Smooth muscle cell (in vitro differentiated cells): Measurements from ENCODE around the gene PRLR. TPM values are rescaled to one million over a fixed set of nuclear protein-coding genes. Genes with fewer than 3 reads are reported as not detected.

Source experiments
- DNase-seq: peaks from one replicate; lab custom pipeline; 2025; ENCODE audit not compliant: unreplicated experiment; lab: John Stamatoyannopoulos, UW
- H2AFZ ChIP-seq: fragments of 200-600 bp; sonication (generic); 2 replicates; pipeline ENCODE4 v1.6.0; 2016; ENCODE audit warnings: antibody characterized with exemption, low read depth, mild to moderate bottlenecking
- H3F3A ChIP-seq: fragments of 200-600 bp; sonication (generic); 2 replicates; pipeline ENCODE4 v1.6.0; 2017; ENCODE audit warnings: antibody characterized with exemption, low read depth
- H3K27ac ChIP-seq: fragments of 200-600 bp; sonication (generic); 2 replicates; pipeline ENCODE4 v1.5.1; 2016; ENCODE audit warnings: low read depth, mild to moderate bottlenecking
- H3K27me3 ChIP-seq: fragments of 200-600 bp; sonication (generic); 2 replicates; pipeline ENCODE4 v1.6.1; 2016; ENCODE audit warnings: low read depth, mild to moderate bottlenecking
- H3K36me3 ChIP-seq: fragments of 200-600 bp; sonication (generic); 2 replicates; pipeline ENCODE4 v1.5.1; 2016; ENCODE audit warnings: low read depth
- H3K4me1 ChIP-seq: fragments of 200-600 bp; sonication (generic); 2 replicates; pipeline ENCODE4 v1.5.1; 2016; ENCODE audit warnings: low read depth
- H3K4me2 ChIP-seq: fragments of 200-600 bp; sonication (generic); 2 replicates; pipeline ENCODE4 v1.6.0; 2016; ENCODE audit warnings: mild to moderate bottlenecking
- H3K4me3 ChIP-seq: fragments of 200-600 bp; sonication (generic); 2 replicates; pipeline ENCODE4 v1.5.1; 2016; ENCODE audit warnings: mild to moderate bottlenecking
- H3K79me2 ChIP-seq: fragments of 200-600 bp; sonication (generic); 2 replicates; pipeline ENCODE4 v1.6.0; 2016; ENCODE audit warnings: low read depth, mild to moderate bottlenecking
- H3K9ac ChIP-seq: fragments of 200-600 bp; sonication (generic); 2 replicates; pipeline ENCODE4 v1.6.0; 2016; ENCODE audit warnings: low read depth
- H3K9me3 ChIP-seq: fragments of 200-600 bp; sonication (generic); replicated peaks from 2 replicates; pipeline ENCODE4 v1.5.1; 2016; ENCODE audit warnings: low read depth
- H4K20me1 ChIP-seq: fragments of 200-600 bp; sonication (generic); 2 replicates; pipeline ENCODE4 v1.6.0; 2016; ENCODE audit warnings: low read depth
- WGBS: methylation state at CpG from one replicate; pipeline ENCODE4 v1.1.7; 2016; ENCODE audit warnings: low lambda C conversion rate; 5-methylcytosine and 5-hydroxymethylcytosine counted together
- polyA plus RNA-seq: library from polyadenylated mRNA; unstranded; fragments of >200 nt; fragmentation: Nextera tagmentation; extraction: Ambion mirVana; gene quantifications from 2 replicates; pipeline ENCODE4 v1.2.1, GENCODE V29; 2016
- total RNA-seq: library from RNA; depleted of rRNA; stranded (reverse); fragments of >200 nt; gene quantifications from 2 replicates; pipeline ENCODE4 v1.2.3, GENCODE V29; 2014
- TF ChIP-seq, protein P1 (sequence below): fragments of 200-600 bp; sonication (generic); IDR thresholded peaks from 2 replicates; pipeline ENCODE4 v1.5.1; 2017; ENCODE audit warnings: borderline replicate concordance, mild to moderate bottlenecking, antibody characterized with exemption; ENCODE audit not compliant: insufficient read depth, poor library complexity, severe bottlenecking

The PRLR gene
- total and polyA plus RNA-seq, 2 experiments from 2014 or later, result 2.3 to 47.4 TPM

DNA sequence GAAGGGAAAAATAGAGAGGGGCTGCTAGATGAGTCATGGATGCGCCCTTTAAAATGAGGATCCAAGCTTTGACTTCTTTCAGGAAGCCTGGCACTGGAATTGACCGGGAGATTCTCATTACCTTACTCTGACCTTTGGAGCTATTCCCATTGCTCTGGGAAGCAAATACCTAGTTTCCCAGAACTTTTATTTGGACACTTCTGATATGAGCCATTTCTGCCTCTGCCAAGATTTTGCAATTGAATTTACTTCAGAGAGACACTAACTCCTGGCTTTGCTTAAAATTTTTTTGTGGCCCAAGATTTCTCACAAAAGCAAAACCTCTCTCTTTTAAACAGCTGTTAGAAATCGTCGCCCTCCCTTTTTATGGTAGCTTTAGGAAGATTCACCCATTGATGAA is 166.9 kb downstream of the PRLR start:
- Histone ChIP-seq H3K4me2 (no peak overlapping the region), H3K9me3 (no peaks in the 10 kb centered on the region), H3F3A (no peaks in the 10 kb centered on the region), H3K27ac (no peak overlapping the region), H4K20me1 (no peaks in the 10 kb centered on the region), H3K4me1 (no peaks in the 10 kb centered on the region), H3K9ac (no peak overlapping the region), H3K36me3 (no peaks in the 10 kb centered on the region), H3K4me3 (no peak overlapping the region), H3K79me2 (no peaks in the 10 kb centered on the region), H2AFZ (no peak overlapping the region), H3K27me3 (no peaks in the 10 kb centered on the region)
- WGBS, result 95% methylated on average over 4 of the region's 4 CpGs
- no peak for DNase-seq
- TF ChIP-seq, protein P1, sequence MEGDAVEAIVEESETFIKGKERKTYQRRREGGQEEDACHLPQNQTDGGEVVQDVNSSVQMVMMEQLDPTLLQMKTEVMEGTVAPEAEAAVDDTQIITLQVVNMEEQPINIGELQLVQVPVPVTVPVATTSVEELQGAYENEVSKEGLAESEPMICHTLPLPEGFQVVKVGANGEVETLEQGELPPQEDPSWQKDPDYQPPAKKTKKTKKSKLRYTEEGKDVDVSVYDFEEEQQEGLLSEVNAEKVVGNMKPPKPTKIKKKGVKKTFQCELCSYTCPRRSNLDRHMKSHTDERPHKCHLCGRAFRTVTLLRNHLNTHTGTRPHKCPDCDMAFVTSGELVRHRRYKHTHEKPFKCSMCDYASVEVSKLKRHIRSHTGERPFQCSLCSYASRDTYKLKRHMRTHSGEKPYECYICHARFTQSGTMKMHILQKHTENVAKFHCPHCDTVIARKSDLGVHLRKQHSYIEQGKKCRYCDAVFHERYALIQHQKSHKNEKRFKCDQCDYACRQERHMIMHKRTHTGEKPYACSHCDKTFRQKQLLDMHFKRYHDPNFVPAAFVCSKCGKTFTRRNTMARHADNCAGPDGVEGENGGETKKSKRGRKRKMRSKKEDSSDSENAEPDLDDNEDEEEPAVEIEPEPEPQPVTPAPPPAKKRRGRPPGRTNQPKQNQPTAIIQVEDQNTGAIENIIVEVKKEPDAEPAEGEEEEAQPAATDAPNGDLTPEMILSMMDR, result no peak

DNA sequence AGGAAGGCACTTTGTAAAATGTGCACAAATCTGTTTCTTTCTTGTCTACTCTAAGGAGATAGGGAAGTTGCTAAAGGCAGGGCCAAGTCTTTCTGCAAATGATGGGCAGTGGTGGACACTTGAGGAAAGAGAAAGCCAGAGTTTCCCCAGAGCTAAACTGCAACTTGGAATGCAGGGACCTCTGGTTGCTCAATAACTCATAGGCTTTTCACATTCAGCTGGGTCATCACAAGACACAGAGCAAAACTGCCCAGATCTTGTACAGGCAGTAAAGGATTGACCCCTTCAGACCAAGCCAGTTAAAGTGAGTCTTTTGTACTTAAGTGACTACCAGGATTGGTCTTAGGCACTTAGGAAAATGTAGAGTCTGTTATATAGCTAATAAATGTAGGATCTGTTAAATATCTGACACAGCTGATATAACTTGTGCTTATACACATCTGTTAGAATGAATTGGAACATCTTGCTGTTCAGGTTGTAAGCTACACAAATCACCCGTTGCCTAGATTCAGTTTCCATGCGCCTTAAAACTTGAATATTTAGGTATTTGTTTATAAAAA is 169.0 kb downstream of the PRLR start:
- 81% methylated on average over 2 of the region's 2 CpGs for WGBS
- no peak overlapping the region for H3K27ac ChIP-seq

DNA sequence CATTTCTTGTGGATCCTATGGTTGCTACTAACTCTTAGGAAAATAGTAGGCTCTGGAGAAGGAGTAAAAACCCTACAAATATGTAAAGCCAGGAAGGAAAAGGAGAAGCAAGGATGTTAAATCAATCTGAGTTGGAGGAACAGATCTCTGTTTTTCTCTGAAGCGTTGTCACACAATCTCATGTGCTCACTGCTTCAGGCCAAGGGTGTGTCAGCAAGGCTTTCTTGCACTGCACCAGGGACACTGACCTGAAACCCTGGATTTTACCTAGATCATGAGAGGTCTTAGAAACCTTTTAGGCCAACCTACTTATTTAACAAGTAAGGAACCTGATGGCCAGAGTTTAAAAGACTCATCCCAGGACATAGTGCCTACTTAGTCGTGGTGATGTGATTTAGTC is 170.1 kb downstream of the PRLR start:
- H2AFZ ChIP-seq, result no peak overlapping the region
- no peaks in the 10 kb centered on the region for H3K27me3 ChIP-seq
- DNase-seq, result no peak
- H3K4me1 ChIP-seq, result no peaks in the 10 kb centered on the region
- 65% methylated on average over 2 of the region's 2 CpGs for WGBS
- H3K27ac ChIP-seq, result no peak overlapping the region
- H3F3A ChIP-seq, result no peaks in the 10 kb centered on the region
- H3K4me3 ChIP-seq, result no peak overlapping the region
- TF ChIP-seq, protein P1, result no peak
- no peak overlapping the region for H3K4me2 ChIP-seq
- no peak overlapping the region for H3K9ac ChIP-seq
- no peaks in the 10 kb centered on the region for H4K20me1 ChIP-seq
- no peaks in the 10 kb centered on the region for H3K9me3 ChIP-seq
- H3K36me3 ChIP-seq, result no peaks in the 10 kb centered on the region
- H3K79me2 ChIP-seq, result no peaks in the 10 kb centered on the region

More for the DNA sequence above, 169.0 kb downstream of the PRLR start:
- Histone ChIP-seq H3K4me1 (no peaks in the 10 kb centered on the region), H3F3A (no peaks in the 10 kb centered on the region), H3K27me3 (no peaks in the 10 kb centered on the region), H4K20me1 (no peaks in the 10 kb centered on the region), H3K9ac (no peak overlapping the region), H3K4me3 (no peak overlapping the region), H3K79me2 (no peaks in the 10 kb centered on the region), H3K9me3 (no peaks in the 10 kb centered on the region), H3K36me3 (no peaks in the 10 kb centered on the region), H3K4me2 (no peak overlapping the region), H2AFZ (no peak overlapping the region)
- TF ChIP-seq, protein P1, result no peak
- DNase-seq, result no peak

DNA sequence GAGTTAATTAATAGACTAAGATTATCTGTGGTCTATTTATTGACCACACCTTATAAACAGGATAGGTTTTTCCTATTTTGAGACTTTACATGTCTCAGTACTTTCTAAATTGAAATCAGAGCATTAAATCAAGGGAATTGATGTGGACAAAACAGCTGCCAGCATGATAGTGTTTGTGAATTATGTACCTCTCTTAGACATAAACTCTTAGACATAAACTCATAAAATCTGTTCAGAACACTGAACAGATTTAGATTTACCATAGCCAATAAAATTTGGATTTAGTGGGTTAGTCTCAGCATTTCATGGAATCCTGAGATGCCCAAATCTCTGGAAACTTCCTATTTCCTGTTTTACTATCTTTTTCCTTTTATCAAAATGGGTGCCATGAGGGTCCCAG is 171.0 kb downstream of the PRLR start:
- H4K20me1 ChIP-seq, result no peaks in the 10 kb centered on the region
- no peaks in the 10 kb centered on the region for H3K9me3 ChIP-seq
- no peak for DNase-seq
- no peaks in the 10 kb centered on the region for H3K36me3 ChIP-seq
- TF ChIP-seq, protein P1, result no peak
- H3K9ac ChIP-seq, result no peak overlapping the region
- H3K27me3 ChIP-seq, result no peaks in the 10 kb centered on the region
- no peaks in the 10 kb centered on the region for H3K79me2 ChIP-seq
- no peak overlapping the region for H2AFZ ChIP-seq
- H3K4me2 ChIP-seq, result no peak overlapping the region
- H3F3A ChIP-seq, result no peaks in the 10 kb centered on the region
- no peaks in the 10 kb centered on the region for H3K4me1 ChIP-seq
- H3K27ac ChIP-seq, result no peak overlapping the region
- no peak overlapping the region for H3K4me3 ChIP-seq
